ENCODE measurements around the gene EPB41L4B.
"Not testable (repeated sequence)": the region's sequence is repeated elsewhere in the genome, so short reads cannot be mapped to it uniquely, and the experiment has no call there.

The EPB41L4B gene

DNA sequence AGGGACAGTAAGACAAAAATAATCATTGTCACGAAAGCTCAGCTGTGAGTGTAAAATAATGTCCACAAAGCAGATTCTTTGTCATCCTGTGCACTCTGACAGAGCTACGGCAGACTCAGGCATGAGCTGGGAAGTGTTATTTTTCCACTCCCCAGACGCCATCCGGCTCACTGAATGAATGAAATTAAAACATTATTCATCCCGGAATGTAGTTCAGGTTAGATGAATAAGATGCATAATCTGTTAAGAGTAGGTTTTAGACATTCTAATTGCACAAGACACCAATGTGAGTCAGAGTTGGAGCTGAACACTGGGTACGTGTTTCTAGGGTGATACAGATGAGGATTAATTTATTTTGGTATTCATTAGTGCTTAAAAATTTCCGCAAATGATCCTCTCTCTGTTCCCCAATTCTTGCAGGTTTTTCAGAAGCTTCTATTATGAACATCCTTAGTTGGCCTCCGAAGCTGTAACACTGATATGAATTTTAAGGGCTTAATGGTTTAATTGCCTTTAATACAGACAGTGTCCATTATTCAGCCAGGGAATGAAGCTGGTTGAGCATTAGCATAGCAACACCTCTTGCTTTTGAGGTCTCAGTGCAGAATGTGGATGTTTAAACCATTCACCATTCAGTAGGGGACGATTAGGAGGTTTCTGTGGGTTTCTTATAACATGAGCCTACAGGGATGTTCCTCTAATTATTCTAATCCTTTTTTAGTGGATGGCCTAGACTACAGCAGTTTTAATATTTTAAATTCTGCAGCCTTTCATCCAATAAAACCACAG lies 88.2 kb downstream of the EPB41L4B start:
- H3K27me3 Mint-ChIP-seq: peaks cover 45% of the 10 kb centered on the region

DNA sequence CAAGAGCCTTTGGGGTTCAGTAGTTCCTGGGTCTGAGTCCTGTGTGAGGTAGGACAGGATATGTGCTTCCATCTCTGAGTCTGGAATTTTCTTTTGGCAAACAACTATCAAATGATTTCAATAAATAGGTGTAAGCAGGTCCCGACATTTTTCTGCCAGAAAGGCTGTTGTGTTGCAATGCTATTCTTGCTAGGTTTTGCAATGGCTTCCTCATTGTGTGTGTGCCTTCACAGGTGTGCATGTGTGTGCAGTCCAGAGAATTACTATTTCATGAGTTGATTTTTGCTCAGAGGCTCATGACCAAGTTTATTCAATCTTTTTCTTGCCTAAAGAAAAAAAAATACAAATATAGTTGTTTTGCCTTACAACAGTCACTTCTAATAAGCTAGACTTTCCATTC lies 89.3 kb downstream of the EPB41L4B start:
- Mint-ChIP-seq H3K4me3 (no peak overlapping the region), H3K27me3 (peaks cover 41% of the 10 kb centered on the region), H3K4me1 (no peaks in the 10 kb centered on the region), H3K27ac (no peak overlapping the region), H3K9me3 (no peaks in the 10 kb centered on the region)
- ATAC-seq (no peak), DNase-seq (no peak)

More for the DNA sequence above, 88.2 kb downstream of the EPB41L4B start:
- H3K4me3 Mint-ChIP-seq: no peak overlapping the region
- DNase-seq: no peak
- no peaks in the 10 kb centered on the region for H3K9me3 Mint-ChIP-seq
- ATAC-seq: no peak
- no peaks in the 10 kb centered on the region for H3K4me1 Mint-ChIP-seq
- H3K27ac Mint-ChIP-seq: no peak overlapping the region

DNA sequence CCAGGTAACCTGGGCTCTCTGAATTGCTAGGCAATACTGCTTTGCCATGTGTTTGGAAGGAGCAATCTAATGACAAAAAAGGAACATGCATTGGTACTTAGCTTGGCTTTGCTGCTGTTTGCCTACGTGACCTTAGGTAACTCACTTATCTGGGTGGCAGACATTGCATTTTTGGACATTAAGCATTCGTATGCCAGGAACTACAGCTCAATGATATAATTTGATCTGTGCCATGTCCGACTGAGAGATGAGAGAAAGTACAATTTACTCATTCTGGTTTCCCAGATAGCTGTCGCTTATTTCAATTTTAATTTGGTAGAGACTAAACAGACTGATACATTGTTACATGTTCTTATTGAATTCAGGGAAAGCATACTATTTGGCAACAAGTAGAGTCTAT lies 90.6 kb downstream of the EPB41L4B start:
- DNase-seq: no peak
- H3K4me1 Mint-ChIP-seq: no peaks in the 10 kb centered on the region
- H3K9me3 Mint-ChIP-seq: no peaks in the 10 kb centered on the region
- H3K27me3 Mint-ChIP-seq: peaks cover 40% of the 10 kb centered on the region
- ATAC-seq: no peak
- no peak overlapping the region for H3K4me3 Mint-ChIP-seq
- no peak overlapping the region for H3K27ac Mint-ChIP-seq

DNA sequence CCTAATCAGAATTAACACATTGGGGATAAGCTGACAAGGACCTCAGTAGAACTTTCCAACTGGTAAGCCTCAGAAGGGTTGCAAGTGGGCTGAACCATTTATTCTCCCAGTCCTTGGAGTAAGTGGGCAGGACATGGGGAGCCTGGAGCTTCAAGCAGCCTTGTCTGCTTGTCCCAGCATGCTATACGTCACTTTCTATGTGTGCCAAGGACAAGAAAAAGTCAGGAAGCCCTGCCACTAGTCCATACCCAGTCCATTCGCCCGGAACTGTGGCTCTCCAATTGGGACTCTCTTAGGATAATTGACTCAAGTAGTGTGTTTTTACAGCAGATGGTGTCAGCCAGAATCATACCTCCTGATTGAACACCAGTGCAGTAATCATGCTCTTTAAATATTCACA lies 91.2 kb downstream of the EPB41L4B start:
- no peaks in the 10 kb centered on the region for H3K9me3 Mint-ChIP-seq
- ATAC-seq (no peak), DNase-seq (no peak)
- H3K27ac Mint-ChIP-seq: no peak overlapping the region
- H3K27me3 Mint-ChIP-seq: peaks cover 46% of the 10 kb centered on the region
- H3K4me3 Mint-ChIP-seq: no peak overlapping the region
- H3K4me1 Mint-ChIP-seq: no peaks in the 10 kb centered on the region

DNA sequence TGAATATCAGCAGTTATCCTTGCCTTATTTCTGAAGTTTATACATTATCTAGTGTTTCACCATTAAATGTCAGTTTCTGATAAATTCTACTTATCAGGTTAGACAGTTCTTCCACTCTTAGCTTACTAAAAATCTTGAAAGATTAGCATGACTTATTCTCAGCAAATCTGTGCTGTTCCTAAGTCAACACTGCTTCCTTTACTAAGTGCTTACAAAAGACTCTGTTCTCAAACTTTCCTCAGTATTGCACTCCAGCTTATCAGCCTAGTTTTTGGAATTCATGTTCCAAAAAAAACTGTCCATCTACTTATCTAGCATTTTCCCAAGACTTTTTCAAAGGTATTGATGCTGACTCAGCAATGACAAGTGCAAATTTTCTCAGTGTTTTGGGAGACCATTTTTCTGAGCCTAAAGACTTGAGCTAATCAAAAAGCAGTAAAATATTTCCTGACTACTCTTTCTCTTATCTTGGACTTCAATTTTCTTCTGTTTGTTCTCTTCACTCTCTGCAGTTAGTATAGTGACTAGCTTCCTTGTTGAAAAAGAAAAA lies 92.7 kb downstream of the EPB41L4B start:
- Mint-ChIP-seq H3K4me1 (no peaks in the 10 kb centered on the region), H3K27me3 (peaks cover 47% of the 10 kb centered on the region), H3K27ac (no peak overlapping the region), H3K9me3 (no peaks in the 10 kb centered on the region), H3K4me3 (no peak overlapping the region)
- DNase-seq (no peak), ATAC-seq (no peak)

DNA sequence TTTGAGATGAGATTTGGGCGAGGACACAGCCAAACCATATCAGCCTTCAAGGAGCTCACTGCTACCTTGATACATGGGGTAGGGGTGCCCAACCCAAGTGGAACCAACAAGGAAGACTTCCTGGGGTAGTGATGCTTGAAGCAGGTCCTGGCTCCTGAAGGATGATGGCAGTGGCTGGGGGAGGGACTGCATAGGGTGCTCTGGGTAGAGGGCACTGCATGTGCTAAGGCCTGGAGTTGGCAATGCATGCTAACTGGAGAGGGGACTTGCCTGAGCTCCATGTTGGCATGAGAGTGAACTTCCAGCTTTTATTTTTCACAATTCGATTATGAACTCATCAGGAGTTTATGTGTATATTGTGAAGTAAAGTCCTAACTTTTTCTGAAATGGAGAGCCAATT lies 95.2 kb downstream of the EPB41L4B start:
- H3K27ac Mint-ChIP-seq: no peak overlapping the region
- ATAC-seq: no peak
- H3K4me1 Mint-ChIP-seq: no peaks in the 10 kb centered on the region
- DNase-seq: no peak
- H3K4me3 Mint-ChIP-seq: no peak overlapping the region
- H3K9me3 Mint-ChIP-seq: no peaks in the 10 kb centered on the region
- H3K27me3 Mint-ChIP-seq: peaks cover 54% of the 10 kb centered on the region

DNA sequence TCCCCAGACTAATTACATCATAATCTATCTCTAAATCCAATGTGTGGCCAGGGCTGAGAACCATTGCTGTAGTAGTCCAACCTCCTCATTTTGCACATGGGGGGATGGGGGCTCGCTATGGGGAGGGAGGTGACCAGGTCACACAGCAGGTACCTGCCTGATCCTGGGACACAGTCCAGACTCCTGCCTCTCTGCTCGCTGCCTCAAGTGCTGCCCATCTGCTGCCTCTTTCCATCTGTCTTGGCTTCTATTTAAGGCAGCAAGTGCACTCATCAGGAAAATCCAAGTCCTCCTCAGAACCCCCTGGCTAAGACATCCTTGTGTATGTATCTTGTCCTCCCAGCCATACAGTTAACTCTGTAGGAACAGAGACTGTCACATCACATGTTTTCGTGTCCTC lies 96.1 kb downstream of the EPB41L4B start:
- ATAC-seq (no peak), DNase-seq (no peak)
- Mint-ChIP-seq H3K27ac (no peak overlapping the region), H3K4me1 (no peaks in the 10 kb centered on the region), H3K27me3 (peaks cover 57% of the 10 kb centered on the region), H3K9me3 (no peaks in the 10 kb centered on the region), H3K4me3 (no peak overlapping the region)

DNA sequence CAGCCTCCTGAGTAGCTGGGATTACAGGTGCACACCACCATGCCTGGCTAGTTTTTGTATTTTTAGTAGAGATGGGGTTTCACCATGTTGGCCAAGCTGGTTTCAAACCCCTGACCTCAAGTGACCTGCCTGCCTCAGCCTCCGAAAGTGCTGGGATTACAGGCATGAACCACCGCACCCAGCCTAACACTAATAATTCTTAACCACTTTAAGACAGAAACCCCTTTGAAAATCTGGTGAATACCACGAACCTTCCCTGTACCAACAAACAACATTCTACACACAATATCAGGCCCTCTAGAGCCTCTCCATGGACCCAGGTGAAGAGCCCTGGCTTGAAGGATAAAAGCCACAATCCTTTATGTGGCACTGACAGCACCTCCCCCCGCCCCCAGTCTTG lies 102.6 kb downstream of the EPB41L4B start:
- ATAC-seq, DNase-seq, H3K9me3 Mint-ChIP-seq, H3K4me1 Mint-ChIP-seq, H3K27ac Mint-ChIP-seq, H3K4me3 Mint-ChIP-seq: not testable (repeated sequence)
- peaks cover 36% of the 10 kb centered on the region for H3K27me3 Mint-ChIP-seq

DNA sequence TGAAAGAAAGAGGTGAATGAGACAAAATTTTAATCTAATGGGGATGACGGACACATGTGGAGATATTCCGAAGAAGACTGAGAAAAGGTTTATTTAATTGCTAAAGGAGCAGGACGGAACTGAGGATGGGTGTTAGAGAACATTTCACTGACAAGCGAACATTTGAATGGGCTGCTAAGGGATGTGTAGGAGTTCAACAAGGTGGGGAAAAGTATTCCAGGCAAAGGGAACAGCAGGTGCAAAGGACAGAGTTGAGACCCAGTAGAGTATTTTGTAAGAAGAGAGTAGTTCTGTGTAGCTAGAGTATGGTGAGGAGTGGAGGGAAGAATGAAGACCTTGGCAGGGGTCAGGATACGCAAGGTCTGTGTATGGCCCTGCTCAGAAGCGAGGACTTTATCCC lies 106.4 kb downstream of the EPB41L4B start:
- Mint-ChIP-seq H3K4me1 (no peaks in the 10 kb centered on the region), H3K27me3 (peaks cover 22% of the 10 kb centered on the region), H3K9me3 (no peaks in the 10 kb centered on the region), H3K27ac (no peak overlapping the region), H3K4me3 (no peak overlapping the region)
- DNase-seq (no peak), ATAC-seq (no peak)

DNA sequence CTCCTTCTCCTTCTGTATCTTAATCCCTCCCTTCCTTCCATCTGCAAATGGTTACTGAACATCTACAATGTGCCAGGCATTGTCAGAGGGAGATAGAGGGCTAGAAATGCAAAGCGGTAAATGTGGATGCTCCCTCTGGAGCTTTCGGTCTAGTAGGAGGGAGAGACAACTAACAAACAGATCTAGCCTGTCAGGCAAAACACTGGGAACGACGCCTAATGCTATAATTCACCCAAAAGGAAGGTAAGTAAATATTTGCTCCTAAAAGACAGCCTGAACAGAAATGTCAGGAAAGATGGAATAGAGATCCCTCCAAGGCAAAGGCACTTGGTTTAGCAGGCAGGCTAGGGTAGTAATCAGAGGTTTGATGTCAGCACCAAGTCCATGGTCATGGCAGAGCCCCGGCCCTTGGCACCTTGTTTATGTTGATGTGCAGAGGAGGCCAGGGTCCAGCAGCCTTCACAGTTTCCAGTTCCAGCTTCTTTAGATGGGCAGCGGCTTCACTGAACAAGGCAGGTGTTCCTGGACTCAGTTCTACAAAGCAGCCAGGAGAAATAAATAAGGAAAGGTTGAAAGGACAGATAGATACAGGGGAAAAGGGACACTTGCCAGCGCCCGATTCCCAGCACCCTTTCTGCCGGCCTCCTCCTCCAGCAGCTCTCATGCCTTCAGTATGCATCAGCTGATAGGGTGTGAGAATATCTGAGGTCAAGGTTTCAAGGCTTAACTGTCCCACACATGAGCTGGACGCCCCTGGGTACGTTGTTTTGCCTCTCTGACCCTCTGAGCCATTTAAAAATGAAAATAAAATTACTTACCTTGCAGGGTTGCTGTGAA lies 107.4 kb downstream of the EPB41L4B start:
- Mint-ChIP-seq H3K27ac (no peak overlapping the region), H3K4me3 (no peak overlapping the region), H3K4me1 (no peaks in the 10 kb centered on the region), H3K27me3 (peaks cover 16% of the 10 kb centered on the region), H3K9me3 (no peaks in the 10 kb centered on the region)
- DNase-seq (no peak), ATAC-seq (no peak)

DNA sequence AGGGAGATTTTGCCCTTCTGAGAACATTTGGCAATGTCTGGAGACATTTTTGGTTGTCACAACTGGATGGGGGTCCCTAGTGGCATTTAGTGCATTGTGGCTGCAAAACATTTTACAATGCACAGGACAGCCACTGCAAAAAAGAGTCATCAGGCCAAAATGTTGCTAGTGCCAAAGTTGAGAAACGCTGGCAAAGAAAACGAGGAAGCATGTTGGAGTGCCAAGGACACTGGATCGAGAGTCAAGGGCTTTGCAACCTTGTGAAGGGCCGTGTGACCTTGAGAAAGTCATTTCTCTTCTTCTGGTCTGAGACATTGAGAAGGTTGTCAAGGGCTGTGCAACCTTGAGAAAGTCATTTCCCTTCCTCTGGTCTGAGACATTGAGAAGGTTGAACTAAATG lies 108.1 kb downstream of the EPB41L4B start:
- no peak for DNase-seq
- ATAC-seq: no peak
- Mint-ChIP-seq H3K27me3 (peaks cover 13% of the 10 kb centered on the region), H3K27ac (no peak overlapping the region), H3K9me3 (no peaks in the 10 kb centered on the region), H3K4me1 (no peaks in the 10 kb centered on the region), H3K4me3 (no peak overlapping the region)

DNA sequence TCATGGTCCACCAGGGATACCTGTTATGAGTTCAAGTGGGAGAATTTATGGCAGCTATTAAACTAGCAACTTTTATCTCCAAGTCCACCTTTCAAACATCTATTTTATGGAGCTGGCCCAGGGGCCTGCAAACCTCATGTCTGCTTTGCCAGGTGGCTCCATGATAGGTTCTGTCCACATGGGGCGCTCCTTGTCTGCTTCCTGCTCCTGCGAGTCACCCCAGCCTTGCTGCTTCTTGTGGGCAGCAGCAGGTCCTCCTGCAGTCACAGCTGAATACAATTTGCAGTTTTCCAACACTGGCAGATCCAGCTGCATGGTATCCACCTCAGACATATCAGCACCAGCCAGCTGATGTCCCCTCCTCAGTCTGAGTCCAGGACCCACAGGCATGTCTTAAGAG lies 114.2 kb downstream of the EPB41L4B start:
- ATAC-seq: no peak
- no peak overlapping the region for H3K27ac Mint-ChIP-seq

DNA sequence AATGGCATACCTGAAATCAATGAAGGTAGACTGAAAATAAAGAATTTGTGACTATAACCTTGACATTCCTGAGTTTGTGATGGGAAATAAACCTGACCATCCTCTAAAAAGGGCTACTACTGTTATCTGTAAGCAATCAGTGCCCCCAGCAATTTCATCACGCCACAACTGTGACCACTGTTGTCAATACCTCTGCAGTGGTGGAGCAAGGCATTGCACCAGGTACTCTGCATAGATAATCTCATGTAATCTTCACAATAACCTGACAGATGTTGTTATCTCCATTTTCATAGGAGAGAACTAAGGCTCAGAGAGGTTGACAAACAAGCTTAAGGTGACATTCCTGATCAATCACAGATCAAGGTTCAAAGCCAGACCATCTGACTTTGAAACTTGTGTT lies 115.3 kb downstream of the EPB41L4B start:
- ATAC-seq (no peak), DNase-seq (no peak)
- H3K4me3 Mint-ChIP-seq: no peak overlapping the region
- H3K4me1 Mint-ChIP-seq: no peaks in the 10 kb centered on the region
- H3K27ac Mint-ChIP-seq: no peak overlapping the region
- peaks cover 15% of the 10 kb centered on the region for H3K27me3 Mint-ChIP-seq
- no peaks in the 10 kb centered on the region for H3K9me3 Mint-ChIP-seq

More for the DNA sequence above, 114.2 kb downstream of the EPB41L4B start:
- Mint-ChIP-seq H3K4me1 (no peaks in the 10 kb centered on the region), H3K27me3 (peaks cover 15% of the 10 kb centered on the region), H3K4me3 (no peak overlapping the region), H3K9me3 (no peaks in the 10 kb centered on the region)
- DNase-seq: no peak

DNA sequence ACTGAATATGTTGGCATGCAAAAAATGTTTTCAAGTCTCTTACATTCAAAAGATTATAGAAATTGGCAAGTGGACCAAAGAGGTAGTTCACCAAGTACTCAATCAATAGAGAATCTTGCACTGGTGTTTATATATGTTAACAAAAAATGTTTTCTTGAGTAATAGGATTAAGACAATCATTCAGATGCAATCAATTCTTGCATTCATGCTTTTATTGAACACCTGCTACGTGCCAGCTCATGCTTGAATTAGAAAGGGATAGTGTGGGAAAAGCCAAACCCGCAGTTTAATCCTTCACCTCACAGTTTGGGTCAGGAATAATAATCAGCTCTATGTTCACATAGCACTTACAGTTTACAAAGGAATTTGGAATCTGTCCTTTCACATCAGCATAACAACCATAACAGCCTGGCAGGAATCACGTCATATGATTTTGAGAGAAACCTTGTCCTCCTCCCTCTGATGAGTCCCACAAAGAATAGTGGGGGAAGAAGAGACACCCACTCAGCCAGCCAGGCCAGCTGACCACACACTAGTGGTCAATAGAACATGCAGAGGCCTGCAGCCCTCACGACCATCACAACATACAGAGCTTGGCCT lies 117.0 kb downstream of the EPB41L4B start:
- Mint-ChIP-seq H3K27ac (no peak overlapping the region), H3K9me3 (no peaks in the 10 kb centered on the region), H3K27me3 (peaks cover 25% of the 10 kb centered on the region), H3K4me3 (no peak overlapping the region), H3K4me1 (peaks cover 6% of the 10 kb centered on the region)
- no peak for ATAC-seq
- no peak for DNase-seq

DNA sequence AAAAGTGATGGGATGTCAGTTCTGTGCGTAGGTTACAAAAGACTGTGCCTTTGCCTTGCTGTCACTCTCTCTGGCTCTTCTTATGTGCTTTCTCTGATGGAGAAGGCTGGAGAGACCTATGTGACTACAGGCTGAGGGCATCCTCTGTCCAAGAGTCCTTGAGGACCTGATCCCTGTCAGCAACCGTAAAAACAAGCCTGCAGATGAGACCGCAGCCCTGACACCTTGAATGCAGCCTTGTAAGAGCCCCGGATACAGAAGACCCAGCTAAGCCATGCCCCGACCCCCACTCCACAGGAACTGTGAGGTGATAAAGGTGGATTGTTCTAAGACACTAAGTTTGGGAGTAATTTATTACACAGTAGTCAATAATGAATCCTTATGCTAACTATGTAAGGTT lies 121.2 kb downstream of the EPB41L4B start:
- no peak for ATAC-seq
- no peak for DNase-seq
- peaks cover 8% of the 10 kb centered on the region for H3K4me1 Mint-ChIP-seq
- no peaks in the 10 kb centered on the region for H3K9me3 Mint-ChIP-seq
- H3K4me3 Mint-ChIP-seq: no peak overlapping the region
- H3K27ac Mint-ChIP-seq: no peak overlapping the region
- H3K27me3 Mint-ChIP-seq: peaks cover 10% of the 10 kb centered on the region
